ENCODE results near the gene TMEM273. TPM values are rescaled to one million over a fixed set of nuclear protein-coding genes. Genes with fewer than 3 reads are reported as not detected.
"Not testable (repeated sequence)": the region's sequence is repeated elsewhere in the genome, so short reads cannot be mapped to it uniquely, and the experiment has no call there.

Gene TMEM273
- polyA plus RNA-seq, 2 donors: 3.8 to 4.7 TPM

DNA sequence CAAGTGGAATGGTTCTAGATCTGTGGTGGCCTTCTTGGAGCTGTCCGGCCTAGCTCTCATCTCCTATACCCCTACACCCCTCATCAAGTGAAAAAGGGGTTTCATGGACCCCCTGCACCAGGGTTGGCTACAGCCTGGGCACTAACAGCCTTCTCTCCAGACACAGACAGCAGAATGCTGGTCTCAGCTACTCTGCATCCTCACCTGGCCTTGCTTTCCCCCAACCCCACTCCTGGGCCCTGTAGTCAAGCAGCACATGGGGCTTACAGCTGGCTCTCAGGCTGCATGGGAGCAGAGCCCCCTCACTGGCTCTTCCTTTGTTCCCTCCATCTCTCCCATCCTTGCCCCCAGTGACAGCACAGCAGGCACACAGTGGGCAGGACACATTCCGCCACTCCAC, 20.8 kb upstream of the TMEM273 start:
- WGBS, 2 donors: 78 to 82% methylated on average over 2 of the region's 2 CpGs
- H3K36me3 ChIP-seq (ENCODE audit: control insufficient read depth in 2 of 2, insufficient read depth in 2 of 2, low read length in 1 of 2): no peaks in the 10 kb centered on the region

DNA sequence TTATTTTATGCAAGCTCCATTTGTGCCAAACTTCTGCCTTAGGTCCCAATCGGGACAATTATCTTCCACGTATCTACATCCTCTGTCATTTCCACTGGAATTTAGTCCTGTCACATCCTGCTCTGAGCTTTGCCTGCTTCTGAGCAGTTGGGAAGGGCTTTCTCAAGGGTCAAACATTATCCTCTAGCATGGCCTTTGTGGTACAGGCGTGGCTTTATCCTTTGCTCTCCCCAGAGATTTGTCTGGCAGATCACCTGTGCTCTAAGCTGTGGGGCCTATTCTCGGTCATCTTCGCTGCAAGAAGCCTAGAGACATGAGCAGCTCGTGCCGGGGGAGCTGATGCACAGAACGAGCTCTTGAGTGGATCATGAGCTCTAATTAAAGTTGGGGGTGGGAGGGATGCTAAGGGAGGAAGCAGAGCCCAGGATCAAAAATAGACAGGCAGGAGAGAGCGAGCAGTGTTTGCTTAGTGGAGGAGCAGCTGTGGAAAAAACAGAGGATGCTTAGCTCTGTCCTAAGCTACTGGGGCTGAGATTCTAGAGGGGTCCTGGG, 19.8 kb upstream of the TMEM273 start:
- 72 to 73% methylated on average over 9 of the region's 9 CpGs for WGBS, 2 donors
- H3K9me3 ChIP-seq (ENCODE audit: control insufficient read depth in 2 of 2, insufficient read depth in 1 of 2, low read depth in 1 of 2, low read length in 1 of 2): peaks cover 0 to 3% of the 10 kb centered on the region in 2 donors
- no peaks in the 10 kb centered on the region for H3K27me3 ChIP-seq (ENCODE audit: control insufficient read depth in 1 of 2, insufficient read depth in 2 of 2, low read length in 2 of 2)
- H3K4me3 ChIP-seq (ENCODE audit: low read depth in 1 of 2, low read length in 2 of 2): no peak overlapping the region
- no peak overlapping the region for H3K27ac ChIP-seq (ENCODE audit: low read depth in 2 of 2, low read length in 1 of 2)
- H3K4me1 ChIP-seq (ENCODE audit: control insufficient read depth in 2 of 2, insufficient read depth in 2 of 2, low read length in 1 of 2): no peaks in the 10 kb centered on the region
- H3K36me3 ChIP-seq (ENCODE audit: control insufficient read depth in 2 of 2, insufficient read depth in 2 of 2, low read length in 1 of 2): no peaks in the 10 kb centered on the region

More for the DNA sequence above, 20.8 kb upstream of the TMEM273 start:
- Histone ChIP-seq H3K27me3 (ENCODE audit: control insufficient read depth in 1 of 2, insufficient read depth in 2 of 2, low read length in 2 of 2) (no peaks in the 10 kb centered on the region), H3K4me3 (ENCODE audit: low read depth in 1 of 2, low read length in 2 of 2) (no peak overlapping the region), H3K9me3 (ENCODE audit: control insufficient read depth in 2 of 2, insufficient read depth in 1 of 2, low read depth in 1 of 2, low read length in 1 of 2) (peaks cover 0 to 3% of the 10 kb centered on the region in 2 donors), H3K27ac (ENCODE audit: low read depth in 2 of 2, low read length in 1 of 2) (no peak overlapping the region), H3K4me1 (ENCODE audit: control insufficient read depth in 2 of 2, insufficient read depth in 2 of 2, low read length in 1 of 2) (no peaks in the 10 kb centered on the region)

DNA sequence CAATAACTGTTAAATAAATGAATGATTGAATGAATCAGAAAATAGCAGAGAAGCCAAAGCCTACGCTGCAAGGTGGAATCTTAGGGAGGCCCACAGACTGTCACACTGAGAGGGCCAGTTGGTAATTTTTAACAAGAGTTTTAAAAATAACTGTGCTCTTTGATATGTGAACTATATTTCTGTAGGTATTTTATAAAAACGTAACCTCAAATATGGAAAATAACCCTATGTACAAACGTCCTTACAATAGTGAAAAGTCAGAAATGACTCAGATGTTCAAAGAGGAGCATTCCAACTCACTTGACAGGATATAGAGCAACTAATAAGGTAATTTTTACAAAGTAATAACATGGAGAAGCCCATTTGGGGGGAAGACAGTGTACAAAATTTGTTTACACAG, 18.9 kb upstream of the TMEM273 start:
- no peaks in the 10 kb centered on the region for H3K4me1 ChIP-seq (ENCODE audit: control insufficient read depth in 2 of 2, insufficient read depth in 2 of 2, low read length in 1 of 2)
- no peaks in the 10 kb centered on the region for H3K27me3 ChIP-seq (ENCODE audit: control insufficient read depth in 1 of 2, insufficient read depth in 2 of 2, low read length in 2 of 2)
- H3K4me3 ChIP-seq (ENCODE audit: low read depth in 1 of 2, low read length in 2 of 2): no peak overlapping the region
- no peak overlapping the region for H3K27ac ChIP-seq (ENCODE audit: low read depth in 2 of 2, low read length in 1 of 2)
- no peaks in the 10 kb centered on the region for H3K36me3 ChIP-seq (ENCODE audit: control insufficient read depth in 2 of 2, insufficient read depth in 2 of 2, low read length in 1 of 2)
- H3K9me3 ChIP-seq (ENCODE audit: control insufficient read depth in 2 of 2, insufficient read depth in 1 of 2, low read depth in 1 of 2, low read length in 1 of 2): peaks cover 0 to 3% of the 10 kb centered on the region in 2 donors
- 66 to 74% methylated on average over 3 of the region's 3 CpGs for WGBS, 2 donors

DNA sequence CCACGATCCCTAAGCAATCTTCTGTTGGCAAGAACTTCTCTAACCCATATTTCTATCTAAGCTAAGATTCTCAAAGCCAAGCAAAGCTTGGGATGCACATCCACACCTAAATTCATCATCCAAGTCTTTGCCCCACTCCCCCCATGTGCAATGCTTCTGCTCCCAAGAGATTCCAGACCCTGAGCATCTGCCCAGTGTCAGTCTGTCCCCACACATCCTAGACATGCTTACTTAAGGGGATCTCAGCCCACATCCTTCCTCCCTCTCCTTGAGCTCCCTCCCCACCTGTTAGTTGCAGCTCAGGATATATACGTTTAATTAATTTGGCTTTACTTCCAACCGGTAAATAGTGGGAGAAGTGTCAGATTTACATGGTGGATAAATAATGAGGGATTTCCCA, 17.0 kb upstream of the TMEM273 start:
- Histone ChIP-seq H3K27me3 (ENCODE audit: control insufficient read depth in 1 of 2, insufficient read depth in 2 of 2, low read length in 2 of 2) (no peaks in the 10 kb centered on the region), H3K4me1 (ENCODE audit: control insufficient read depth in 2 of 2, insufficient read depth in 2 of 2, low read length in 1 of 2) (no peaks in the 10 kb centered on the region), H3K4me3 (ENCODE audit: low read depth in 1 of 2, low read length in 2 of 2) (no peak overlapping the region), H3K9me3 (ENCODE audit: control insufficient read depth in 2 of 2, insufficient read depth in 1 of 2, low read depth in 1 of 2, low read length in 1 of 2) (peaks cover 0 to 3% of the 10 kb centered on the region in 2 donors), H3K27ac (ENCODE audit: low read depth in 2 of 2, low read length in 1 of 2) (no peak overlapping the region), H3K36me3 (ENCODE audit: control insufficient read depth in 2 of 2, insufficient read depth in 2 of 2, low read length in 1 of 2) (no peaks in the 10 kb centered on the region)
- 69% methylated on average over 3 of the region's 3 CpGs for WGBS, 2 donors

DNA sequence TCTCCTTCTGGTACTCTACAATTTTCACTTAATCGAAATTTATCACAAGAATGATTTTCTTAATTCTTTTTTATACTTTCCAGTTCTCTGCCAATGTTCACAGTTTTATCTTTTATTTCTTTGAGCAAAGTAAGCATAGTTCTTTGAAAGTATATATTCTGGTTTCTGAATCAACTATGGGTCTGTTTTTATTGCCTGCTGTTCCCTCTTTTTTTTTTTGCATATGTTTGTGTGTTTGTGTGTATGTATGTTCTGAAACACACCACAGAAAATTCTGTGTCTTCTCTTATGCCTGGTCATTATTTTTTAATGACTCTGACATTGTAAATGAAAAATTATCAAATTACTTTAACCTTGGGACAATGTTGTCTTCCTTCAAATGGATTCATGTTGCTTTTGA, 15.9 kb upstream of the TMEM273 start:
- no peaks in the 10 kb centered on the region for H3K36me3 ChIP-seq (ENCODE audit: control insufficient read depth in 2 of 2, insufficient read depth in 2 of 2, low read length in 1 of 2)
- peaks cover 0 to 2% of the 10 kb centered on the region in 2 donors for H3K9me3 ChIP-seq (ENCODE audit: control insufficient read depth in 2 of 2, insufficient read depth in 1 of 2, low read depth in 1 of 2, low read length in 1 of 2)
- WGBS, 2 donors: 74 to 75% methylated on average over 1 of the region's 1 CpG
- H3K27ac ChIP-seq (ENCODE audit: low read depth in 2 of 2, low read length in 1 of 2): no peak overlapping the region
- no peaks in the 10 kb centered on the region for H3K27me3 ChIP-seq (ENCODE audit: control insufficient read depth in 1 of 2, insufficient read depth in 2 of 2, low read length in 2 of 2)
- H3K4me3 ChIP-seq (ENCODE audit: low read depth in 1 of 2, low read length in 2 of 2): no peak overlapping the region
- H3K4me1 ChIP-seq (ENCODE audit: control insufficient read depth in 2 of 2, insufficient read depth in 2 of 2, low read length in 1 of 2): no peaks in the 10 kb centered on the region

DNA sequence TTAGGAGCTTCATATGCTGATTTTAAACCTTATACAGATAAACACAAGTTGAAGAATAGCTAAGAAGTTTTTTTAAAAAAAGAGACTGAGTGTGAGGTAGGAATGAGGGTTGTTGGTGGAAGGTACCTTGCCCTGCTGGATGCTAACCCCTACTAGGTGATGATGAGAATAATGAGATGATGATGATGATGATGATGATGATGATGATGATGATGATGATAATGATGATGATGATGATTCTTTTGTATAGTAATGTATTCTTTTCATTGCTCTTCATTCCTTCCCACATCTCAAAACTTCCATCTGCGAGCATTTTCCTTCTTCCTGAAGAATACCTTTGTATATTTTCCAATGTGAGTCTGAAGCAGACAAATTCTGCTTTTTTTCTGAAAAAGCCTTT, 14.1 kb upstream of the TMEM273 start:
- Histone ChIP-seq H3K9me3 (ENCODE audit: control insufficient read depth in 2 of 2, insufficient read depth in 1 of 2, low read depth in 1 of 2, low read length in 1 of 2) (no peaks in the 10 kb centered on the region), H3K27me3 (ENCODE audit: control insufficient read depth in 1 of 2, insufficient read depth in 2 of 2, low read length in 2 of 2) (peaks cover 0 to 2% of the 10 kb centered on the region in 2 donors), H3K36me3 (ENCODE audit: control insufficient read depth in 2 of 2, insufficient read depth in 2 of 2, low read length in 1 of 2) (no peaks in the 10 kb centered on the region), H3K4me3 (ENCODE audit: low read depth in 1 of 2, low read length in 2 of 2) (no peak overlapping the region), H3K4me1 (ENCODE audit: control insufficient read depth in 2 of 2, insufficient read depth in 2 of 2, low read length in 1 of 2) (no peaks in the 10 kb centered on the region), H3K27ac (ENCODE audit: low read depth in 2 of 2, low read length in 1 of 2) (no peak overlapping the region)
- 96 to 100% methylated on average over 1 of the region's 1 CpG for WGBS, 2 donors

DNA sequence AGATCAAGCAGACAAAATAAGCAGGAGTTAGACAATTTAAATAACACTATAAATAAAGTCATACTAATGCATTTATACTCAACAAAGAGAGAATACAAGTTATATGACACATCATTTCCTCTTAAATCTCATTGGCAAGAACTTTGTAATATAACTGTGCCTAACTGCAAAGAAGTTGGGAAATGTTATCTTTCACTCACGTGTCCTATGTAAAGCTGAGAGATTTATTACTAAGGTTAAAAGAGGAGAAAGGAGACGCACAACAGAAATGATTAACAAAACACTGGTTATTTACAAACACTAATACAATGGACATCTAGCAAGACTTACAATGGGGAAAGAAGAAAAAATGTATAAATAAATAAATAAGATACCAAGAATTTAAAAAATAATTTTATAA, 12.7 kb upstream of the TMEM273 start:
- Histone ChIP-seq H3K4me3 (ENCODE audit: low read depth in 1 of 2, low read length in 2 of 2) (no peak overlapping the region), H3K36me3 (ENCODE audit: control insufficient read depth in 2 of 2, insufficient read depth in 2 of 2, low read length in 1 of 2) (no peaks in the 10 kb centered on the region), H3K27ac (ENCODE audit: low read depth in 2 of 2, low read length in 1 of 2) (no peak overlapping the region), H3K4me1 (ENCODE audit: control insufficient read depth in 2 of 2, insufficient read depth in 2 of 2, low read length in 1 of 2) (no peaks in the 10 kb centered on the region), H3K27me3 (ENCODE audit: control insufficient read depth in 1 of 2, insufficient read depth in 2 of 2, low read length in 2 of 2) (peaks cover 0 to 2% of the 10 kb centered on the region in 2 donors), H3K9me3 (ENCODE audit: control insufficient read depth in 2 of 2, insufficient read depth in 1 of 2, low read depth in 1 of 2, low read length in 1 of 2) (no peaks in the 10 kb centered on the region)
- WGBS, 2 donors: 35 to 36% methylated on average over 2 of the region's 2 CpGs

DNA sequence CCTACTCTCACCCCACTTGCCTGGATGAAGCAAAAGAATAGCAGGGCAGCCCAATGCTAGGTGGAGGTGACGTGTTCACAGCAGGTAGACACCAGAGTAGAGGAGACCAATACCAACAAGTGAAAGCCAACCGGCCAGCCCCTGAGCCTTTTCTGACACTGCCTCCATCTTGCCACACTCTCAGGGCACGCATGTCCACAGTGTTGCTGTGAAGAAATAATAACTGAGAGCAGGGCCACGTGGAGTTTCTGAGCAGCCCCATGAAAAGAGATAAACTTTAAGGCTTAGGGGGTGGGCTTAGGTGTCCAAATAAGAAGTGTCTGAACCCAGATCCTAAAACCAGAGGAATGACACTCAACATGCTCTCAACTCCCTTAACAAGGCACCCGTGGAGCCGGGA, 9.0 kb upstream of the TMEM273 start:
- no peak overlapping the region for H3K4me3 ChIP-seq (ENCODE audit: low read depth in 1 of 2, low read length in 2 of 2)
- H3K4me1 ChIP-seq (ENCODE audit: control insufficient read depth in 2 of 2, insufficient read depth in 2 of 2, low read length in 1 of 2): no peaks in the 10 kb centered on the region
- WGBS, 2 donors: 85 to 90% methylated on average over 6 of the region's 6 CpGs
- H3K36me3 ChIP-seq (ENCODE audit: control insufficient read depth in 2 of 2, insufficient read depth in 2 of 2, low read length in 1 of 2): no peaks in the 10 kb centered on the region
- H3K27ac ChIP-seq (ENCODE audit: low read depth in 2 of 2, low read length in 1 of 2): no peak overlapping the region
- no peaks in the 10 kb centered on the region for H3K9me3 ChIP-seq (ENCODE audit: control insufficient read depth in 2 of 2, insufficient read depth in 1 of 2, low read depth in 1 of 2, low read length in 1 of 2)
- H3K27me3 ChIP-seq (ENCODE audit: control insufficient read depth in 1 of 2, insufficient read depth in 2 of 2, low read length in 2 of 2): peaks cover 0 to 2% of the 10 kb centered on the region in 2 donors

DNA sequence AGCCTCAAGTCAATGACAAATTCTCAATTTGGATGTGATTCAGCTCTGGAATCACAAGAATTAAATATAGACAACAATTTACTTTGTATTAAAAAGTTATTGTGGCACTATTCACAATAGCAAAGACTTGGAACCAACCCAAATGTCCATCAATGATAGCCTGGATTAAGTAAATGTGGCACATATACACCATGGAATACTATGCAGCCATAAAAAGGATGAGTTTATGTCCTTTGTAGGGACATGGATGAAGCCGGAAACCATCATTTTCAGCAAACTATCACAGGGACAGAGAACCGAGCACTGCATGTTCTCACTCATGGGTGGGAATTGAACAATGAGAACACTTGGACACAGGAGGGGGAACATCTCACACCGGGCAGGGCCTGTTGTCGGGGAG, 7.7 kb upstream of the TMEM273 start:
- WGBS, 2 donors: 96% methylated on average over 4 of the region's 4 CpGs
- not testable (repeated sequence) for H3K36me3 ChIP-seq (ENCODE audit: control insufficient read depth in 2 of 2, insufficient read depth in 2 of 2, low read length in 1 of 2); H3K27me3 ChIP-seq (ENCODE audit: control insufficient read depth in 1 of 2, insufficient read depth in 2 of 2, low read length in 2 of 2); H3K4me3 ChIP-seq (ENCODE audit: low read depth in 1 of 2, low read length in 2 of 2); H3K27ac ChIP-seq (ENCODE audit: low read depth in 2 of 2, low read length in 1 of 2); H3K4me1 ChIP-seq (ENCODE audit: control insufficient read depth in 2 of 2, insufficient read depth in 2 of 2, low read length in 1 of 2); H3K9me3 ChIP-seq (ENCODE audit: control insufficient read depth in 2 of 2, insufficient read depth in 1 of 2, low read depth in 1 of 2, low read length in 1 of 2)

DNA sequence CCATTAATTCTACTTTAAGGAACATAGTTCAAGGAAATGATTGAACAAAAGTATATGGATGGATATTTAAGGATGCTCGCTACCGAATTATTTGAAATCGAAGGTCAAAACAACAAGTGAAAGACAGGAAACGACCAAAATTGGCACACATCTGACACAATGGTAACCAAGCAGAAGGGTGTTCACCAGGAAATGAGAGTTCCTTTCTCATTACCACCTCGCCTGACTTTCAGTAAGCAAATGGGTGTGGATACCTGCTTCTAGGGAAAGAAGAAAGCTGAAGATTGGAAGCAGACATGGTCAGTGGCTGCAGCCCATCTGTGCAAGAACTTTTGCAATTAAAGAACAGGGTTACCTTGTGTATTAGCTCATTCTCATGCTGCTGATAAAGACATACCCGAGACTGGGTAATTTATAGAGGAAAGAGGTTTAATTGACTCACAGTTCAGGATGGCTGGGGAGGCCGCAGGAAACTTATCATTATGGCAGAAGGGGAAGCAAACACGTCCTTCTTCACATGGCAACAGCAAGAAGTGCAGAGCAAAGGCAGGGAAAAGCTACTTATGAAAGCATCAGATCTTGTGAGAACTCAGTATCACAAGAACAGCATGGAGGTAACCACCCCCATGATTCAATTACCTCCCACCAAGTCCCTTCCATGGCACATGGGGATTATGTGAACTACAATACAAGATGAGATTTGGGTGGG, 6.2 kb upstream of the TMEM273 start:
- H3K4me1 ChIP-seq (ENCODE audit: control insufficient read depth in 2 of 2, insufficient read depth in 2 of 2, low read length in 1 of 2): peaks cover 0 to 2% of the 10 kb centered on the region in 2 donors
- 66 to 67% methylated on average over 8 of the region's 8 CpGs for WGBS, 2 donors
- H3K9me3 ChIP-seq (ENCODE audit: control insufficient read depth in 2 of 2, insufficient read depth in 1 of 2, low read depth in 1 of 2, low read length in 1 of 2): no peaks in the 10 kb centered on the region
- no peak overlapping the region for H3K4me3 ChIP-seq (ENCODE audit: low read depth in 1 of 2, low read length in 2 of 2)
- no peaks in the 10 kb centered on the region for H3K36me3 ChIP-seq (ENCODE audit: control insufficient read depth in 2 of 2, insufficient read depth in 2 of 2, low read length in 1 of 2)
- H3K27ac ChIP-seq (ENCODE audit: low read depth in 2 of 2, low read length in 1 of 2): no peak overlapping the region
- H3K27me3 ChIP-seq (ENCODE audit: control insufficient read depth in 1 of 2, insufficient read depth in 2 of 2, low read length in 2 of 2): peaks cover 0 to 2% of the 10 kb centered on the region in 2 donors
